GM19043 (cell line): ENCODE results near the gene H2BK1.

Experiments
- ATAC-seq: cut with Tn5 transposase; IDR thresholded peaks from one replicate; pipeline ENCODE4 v1.9.1; 2021; ENCODE audit warnings: low read depth; ENCODE audit not compliant: unreplicated experiment

H2BK1 gene

DNA sequence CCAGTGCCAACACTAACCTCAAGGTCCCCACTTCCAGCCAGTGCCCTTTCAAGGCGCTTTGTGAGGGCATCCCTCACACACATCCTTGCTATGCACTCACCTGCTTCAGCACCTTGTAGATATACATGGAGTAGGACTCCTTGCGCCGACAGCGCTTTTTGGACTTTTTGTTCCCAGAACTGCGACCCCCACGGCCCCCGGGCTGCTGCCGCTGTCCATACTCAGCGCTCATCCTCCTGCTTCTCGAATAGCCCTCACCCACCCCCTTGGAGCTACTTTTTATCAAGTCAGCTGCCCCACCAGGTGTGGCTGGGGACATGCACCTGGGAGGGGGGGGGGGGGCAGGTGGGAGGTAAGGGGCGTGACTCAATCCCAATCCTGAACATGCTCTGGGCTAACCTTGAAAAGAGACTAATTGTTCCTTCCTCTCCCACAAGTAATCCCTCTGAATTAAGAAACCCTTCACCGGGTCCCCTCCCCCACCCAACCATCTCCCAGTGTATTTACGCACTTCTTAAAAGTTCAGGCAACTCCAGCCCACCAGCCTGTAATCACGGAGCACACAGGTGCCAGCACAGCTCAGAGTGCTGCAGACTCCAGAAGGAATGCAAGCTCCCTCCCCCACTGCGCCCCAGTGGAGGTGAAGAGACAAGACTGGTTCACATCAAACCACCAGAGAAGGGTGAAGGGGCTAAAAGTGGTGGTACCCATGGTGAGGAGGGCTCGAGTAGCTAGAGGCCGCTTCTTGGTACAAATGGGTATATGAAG, at the start of gene H2BK1:
H2BK1 (minus strand) TSS at position 402 of the 768 bp plus-strand sequence; CDS start at position 232, 170 bp downstream.
- no peak for ATAC-seq

DNA sequence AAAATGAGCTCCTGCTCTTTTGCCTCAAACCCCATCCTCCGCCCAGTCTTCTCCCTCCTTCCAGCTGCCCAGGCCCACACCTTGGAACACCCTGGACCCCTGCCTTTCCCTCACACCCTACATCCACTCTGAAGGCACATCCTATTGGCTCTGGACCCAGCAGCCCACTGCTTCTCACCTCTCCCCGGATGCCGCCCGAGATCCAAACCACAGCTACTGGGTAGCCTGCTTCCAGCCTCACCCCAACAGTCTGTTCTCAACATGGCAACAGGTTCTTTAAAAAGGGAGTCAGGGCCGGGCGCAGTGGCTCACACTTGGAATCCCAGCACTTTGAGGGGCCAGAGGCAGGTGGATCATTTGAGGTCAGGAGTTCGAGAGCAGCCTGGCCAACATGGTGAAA, 47.7 kb upstream of the H2BK1 start:
- no peak for ATAC-seq

DNA sequence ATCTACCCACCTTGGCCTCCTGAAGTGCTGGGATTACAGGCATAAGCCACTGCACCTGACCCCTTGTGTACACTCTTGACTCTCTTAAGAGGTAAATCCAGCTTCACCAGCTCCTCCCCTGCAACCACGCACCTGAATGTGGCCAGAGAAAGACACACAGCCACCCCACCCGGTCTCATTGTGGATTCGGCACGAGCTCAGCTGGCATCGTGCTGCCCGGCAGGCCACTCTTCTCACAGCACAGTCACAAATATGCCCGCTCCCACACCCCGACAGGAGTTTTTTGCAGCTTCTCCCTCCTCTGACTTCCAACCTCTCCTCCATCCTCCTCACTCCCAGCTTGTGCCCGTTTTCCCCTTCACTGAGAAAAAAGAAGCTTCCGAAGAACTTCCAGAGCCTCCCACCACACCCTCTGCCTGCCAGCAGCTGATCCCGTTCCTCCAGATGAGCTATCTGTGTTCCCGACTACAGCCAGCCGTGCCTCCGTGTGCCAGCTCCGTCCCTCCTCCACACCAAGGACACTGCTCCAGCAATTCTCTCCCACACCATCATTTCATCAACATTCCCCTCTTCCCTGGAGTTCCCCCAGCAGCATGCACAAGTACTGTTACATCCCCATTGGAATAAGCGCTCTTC, 46.2 kb upstream of the H2BK1 start:
- no peak for ATAC-seq

DNA sequence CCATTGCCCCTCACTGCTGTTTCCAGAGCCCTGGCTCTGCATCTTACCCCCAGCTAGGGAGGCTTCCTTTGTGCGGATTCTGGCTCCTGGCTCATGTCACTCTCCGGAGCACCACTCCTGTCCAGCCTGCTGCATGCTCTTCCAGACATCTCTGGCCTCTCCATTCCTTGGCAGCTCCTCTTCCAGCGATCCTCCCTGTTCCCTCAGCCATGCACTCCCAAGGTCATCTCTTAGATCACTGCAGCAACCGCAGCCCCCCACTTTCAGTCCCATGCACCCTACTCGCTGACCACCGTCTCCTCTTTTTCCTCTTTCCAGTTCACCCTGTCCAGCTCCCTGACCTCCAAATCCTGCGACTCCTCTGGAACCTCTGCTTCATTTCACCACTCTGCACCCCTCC, 45.1 kb upstream of the H2BK1 start:
- ATAC-seq = no peak

DNA sequence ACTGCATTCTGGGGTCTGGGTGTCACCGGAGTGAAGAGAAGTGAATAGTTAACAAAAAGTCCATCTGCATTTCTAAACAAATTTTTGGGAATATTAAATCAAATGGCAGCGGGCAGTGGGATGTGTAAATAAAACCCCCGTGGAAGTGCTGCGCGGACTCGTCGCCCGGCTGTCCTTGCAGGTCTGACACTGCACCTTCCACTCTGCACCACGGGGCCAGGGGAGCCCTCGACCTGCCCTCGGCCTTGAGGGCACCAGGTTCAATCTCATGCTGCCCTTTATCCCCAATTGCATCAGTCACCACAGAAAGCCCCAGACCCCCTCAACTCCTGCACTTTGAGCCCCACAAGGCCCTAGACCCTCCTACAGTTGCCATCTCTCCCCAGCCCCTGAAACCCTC, 44.6 kb upstream of the H2BK1 start:
- no peak for ATAC-seq

DNA sequence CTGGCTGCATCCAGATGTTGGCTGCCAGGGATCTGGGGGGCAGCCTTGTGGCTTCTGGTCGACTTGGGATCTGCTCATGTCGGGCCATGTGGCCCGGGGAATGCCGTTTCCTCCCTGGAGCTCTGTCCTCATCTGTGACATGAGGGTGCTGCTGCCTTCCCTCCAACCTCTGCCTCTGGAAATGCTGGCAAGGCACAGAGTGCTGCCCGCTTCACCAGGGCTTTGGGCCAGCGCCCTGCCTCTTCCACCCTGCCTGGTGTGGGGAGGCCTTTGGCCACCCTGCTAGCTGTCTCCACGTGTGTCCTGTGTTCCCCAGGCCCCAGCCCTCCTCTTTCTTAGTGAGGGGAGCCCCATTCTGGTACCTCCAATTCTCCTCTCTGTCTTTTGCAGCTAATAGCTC, 44.0 kb upstream of the H2BK1 start:
- ATAC-seq = no peak

DNA sequence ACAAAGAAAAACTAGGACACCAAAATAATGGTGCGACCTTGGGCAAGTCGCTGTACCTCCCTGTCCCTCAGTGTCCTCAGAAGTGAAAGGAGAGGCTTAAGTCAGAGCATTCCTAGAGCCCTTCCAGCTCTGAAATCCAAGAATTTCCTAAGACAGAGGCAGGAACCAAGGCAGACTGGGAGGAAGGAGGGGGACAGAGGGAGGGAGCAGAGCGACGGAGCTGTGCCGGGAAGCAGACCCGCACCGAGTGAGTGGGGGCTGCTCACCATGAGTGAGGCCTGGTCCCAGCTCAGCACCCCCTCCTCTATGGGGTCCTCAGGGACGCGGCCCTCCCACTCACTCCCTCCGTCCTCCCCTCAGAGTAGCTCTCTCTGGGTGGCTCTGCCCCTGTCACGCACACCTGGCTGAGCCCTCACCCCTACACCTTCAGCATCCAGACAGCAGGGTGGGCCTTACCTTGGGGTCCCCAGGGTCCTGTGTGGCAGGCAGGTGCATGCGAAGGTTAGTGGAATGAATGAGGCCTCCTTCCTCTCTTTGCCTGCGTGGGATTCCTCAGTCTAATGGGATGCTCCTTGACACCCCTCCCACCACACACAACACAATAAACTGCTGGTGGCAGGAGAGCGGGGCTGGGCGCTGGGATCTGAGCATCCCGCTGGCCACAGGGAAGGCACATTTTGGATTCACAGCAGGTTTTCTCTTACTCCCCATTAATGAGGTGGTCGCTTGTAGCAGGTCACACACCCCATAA, 42.8 kb upstream of the H2BK1 start:
- no peak for ATAC-seq

DNA sequence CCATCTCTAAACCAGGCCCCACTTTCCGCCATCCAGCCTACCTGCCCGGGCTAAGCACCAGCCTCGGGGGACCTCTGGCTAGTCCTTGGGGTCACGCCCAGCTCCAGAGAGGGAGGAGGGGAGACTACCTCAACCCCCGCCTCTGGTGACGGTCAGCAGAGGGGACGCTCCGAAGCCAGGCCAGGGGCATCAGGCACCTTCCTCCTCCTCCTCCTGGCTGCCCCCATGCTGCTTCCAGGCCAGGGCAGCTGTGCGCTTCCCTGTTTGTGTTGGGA, 42.2 kb upstream of the H2BK1 start:
- ATAC-seq = no peak

DNA sequence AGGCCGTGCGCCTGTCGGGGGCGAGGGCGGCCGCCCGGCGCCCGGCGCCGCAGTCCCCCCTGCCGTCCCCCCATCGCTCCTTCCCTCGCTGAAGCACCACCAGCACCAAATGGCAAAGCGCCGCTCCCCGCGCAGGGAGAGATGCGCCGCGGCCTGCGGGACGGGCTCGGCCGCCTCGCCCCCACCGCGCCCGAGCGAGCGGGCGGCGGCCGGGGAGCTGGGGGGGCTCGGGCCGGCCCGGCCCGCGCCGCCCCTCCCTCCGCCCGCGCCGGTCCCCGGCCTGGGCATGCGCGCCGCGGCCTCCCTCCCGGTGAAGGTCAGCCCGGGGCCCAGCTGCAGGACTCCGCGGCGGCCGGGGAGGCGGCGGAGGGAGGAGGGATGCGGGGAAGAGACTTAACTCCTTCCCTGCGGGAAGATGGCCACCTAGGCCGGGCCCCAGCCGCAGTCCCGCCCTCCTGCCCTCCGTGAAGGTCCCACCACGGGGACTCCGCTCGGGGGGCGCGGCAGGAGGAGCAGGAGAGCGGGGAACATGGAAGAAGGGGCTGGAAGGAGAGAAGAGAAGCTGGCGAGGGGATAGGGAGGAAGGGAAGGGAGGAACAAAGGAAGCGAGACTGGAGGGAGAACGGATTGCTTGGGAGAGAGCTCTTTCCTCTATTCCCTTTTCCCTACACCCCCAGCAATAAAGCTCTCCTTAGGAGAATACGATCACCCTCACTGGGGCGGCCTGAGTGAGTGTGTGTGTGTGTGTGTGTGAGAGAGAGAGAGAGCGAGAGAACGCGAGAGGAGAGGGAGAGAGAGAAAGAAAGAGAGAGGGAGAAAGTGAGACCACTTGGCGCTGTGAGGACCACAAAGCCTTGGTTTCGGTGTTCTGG, 41.6 kb upstream of the H2BK1 start:
- no peak for ATAC-seq

DNA sequence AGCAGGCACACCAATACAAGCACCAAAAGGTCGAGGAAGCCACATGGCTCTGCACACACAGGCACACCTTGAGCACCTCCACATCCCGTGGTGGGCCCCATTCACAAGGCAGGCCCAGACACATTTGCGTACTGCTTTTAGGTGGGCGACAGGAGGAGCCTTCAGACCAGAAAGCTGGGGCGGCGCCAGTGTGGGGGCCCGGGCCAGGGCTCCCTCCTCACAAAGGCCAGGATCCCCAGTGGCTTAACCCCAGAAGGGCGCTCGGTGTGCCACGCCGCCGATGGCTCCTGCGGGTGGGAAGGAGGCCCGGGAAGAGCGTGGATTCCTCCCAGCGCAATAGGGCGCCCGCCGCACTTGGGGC, 41.0 kb upstream of the H2BK1 start:
- no peak for ATAC-seq

DNA sequence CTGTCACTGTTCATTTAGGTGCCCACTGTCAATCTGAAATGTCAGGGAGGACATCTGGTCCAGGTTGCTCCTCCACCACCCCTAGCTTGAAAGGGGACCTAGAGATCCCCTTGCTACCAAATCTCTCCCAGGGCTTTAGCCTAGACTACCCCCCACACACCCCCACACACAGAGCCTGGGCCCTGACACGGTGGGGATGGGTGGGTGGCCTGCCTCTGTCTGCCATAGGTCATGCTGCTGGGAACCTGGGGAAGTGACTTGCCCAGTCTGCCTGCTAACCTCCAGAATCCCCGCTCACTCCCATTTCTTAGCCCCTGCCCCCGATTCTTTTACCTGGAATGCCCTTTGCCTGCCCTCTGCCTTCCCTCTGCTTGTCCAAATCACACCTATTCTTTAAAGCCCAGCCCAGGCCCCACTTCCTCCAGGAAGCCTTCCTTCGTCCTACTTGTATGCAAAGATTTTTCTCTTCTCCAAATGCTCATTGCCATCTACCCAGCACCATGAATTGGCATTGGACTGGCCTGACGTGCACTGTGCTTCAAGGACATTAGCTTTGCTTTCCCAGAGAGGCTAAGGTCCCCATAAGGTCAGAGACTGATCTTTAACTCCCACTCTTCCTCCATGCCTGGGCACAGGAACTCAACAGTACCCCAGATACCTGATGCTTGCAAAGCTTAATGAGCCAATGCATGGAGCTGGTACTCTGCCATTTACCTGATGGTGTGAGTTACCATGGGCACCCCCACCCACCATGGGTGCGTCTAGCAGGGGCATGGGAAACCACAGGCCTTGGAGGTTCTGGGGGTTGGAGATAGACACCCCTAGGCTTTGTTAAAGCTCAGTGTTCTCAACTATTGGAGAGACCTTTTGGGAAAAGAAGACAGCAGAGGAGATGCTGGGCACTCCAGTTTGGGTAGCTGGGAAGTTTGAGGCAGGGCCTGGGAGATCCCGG, 40.2 kb upstream of the H2BK1 start:
- no peak for ATAC-seq

DNA sequence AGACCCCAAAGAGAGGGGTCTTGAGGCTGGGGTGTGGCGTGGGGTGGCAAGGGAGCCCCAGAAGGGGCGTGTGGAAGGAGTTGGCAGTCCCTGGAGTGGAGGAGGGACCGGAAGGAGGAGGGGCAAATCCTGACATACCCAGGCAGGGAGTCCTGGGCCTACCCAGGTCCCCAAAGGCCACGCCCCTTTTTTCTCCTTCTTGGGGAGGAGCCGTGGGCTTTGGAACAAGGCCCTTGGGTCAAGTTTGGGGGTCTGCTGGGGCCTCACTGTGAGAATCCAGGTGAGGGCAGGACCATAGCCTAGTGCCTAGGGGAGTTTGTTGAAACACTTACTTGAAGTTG, 39.4 kb upstream of the H2BK1 start:
- no peak for ATAC-seq

DNA sequence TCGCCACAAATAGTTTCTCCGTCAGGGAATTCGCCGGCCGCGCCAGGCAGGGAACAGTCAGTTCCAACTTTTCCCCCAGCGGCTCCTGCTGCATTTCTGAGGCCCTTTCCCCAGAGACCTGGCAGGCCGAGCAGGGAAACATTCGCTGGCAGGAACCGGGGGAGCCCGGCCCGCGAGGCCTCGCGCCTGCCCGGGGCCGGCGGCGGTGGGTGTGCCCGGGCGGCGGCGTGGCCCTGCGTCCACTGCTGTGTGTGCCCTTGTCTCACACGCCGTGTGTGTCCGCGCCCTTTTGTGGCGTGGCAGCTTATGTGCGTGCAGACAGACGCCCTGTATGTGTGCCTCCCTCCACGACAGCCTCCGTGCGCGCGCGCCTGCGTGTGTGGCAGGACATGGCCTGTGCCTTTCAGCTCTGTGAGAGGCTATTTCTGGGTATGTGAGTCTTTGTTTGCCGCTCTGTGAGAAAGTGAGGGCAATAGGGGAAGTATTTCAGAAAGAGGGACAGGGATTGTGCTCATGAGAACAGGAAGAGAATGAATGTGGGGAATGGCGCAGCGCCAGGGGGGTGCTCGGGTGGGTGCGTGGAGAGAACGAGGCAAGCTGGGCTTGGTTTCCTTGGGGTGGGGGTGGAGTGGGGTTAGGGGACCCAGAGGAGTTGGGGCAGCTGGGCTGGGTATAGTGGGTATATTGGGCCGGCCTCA, 38.9 kb upstream of the H2BK1 start:
- ATAC-seq = no peak

DNA sequence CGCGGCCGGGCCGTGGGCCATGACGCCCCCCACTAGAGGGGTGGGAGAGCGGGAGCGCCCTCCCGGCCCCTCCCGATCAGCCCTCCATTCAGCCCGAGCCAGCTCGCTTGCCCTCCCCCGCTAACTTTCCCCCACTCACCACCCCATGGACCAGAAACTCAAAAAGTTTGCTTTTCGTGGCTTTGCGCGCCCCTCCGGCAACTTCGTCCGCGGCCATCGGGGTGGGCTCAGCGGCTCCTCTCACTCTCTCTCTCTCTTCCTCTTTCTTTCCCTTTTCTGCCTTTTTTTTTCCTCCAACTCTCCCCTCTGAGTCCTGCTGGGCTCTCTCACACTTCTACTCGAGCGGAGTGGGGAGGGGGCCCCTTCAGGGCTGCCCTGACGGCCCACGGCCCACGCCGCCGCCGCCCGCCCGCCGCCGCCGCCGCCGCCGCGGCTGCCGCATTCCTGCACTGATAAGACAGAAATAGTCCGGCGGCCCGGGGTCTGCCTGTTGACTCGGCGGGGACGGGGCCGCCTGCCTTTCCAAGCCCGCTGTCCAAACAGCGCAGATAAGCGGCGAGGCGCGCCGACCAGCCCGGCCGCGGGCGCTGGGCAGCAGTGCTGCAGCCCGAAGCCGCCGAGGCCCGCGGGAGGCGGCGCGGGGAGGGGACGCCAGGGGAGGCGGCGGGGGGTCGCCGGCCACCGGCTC, 38.2 kb upstream of the H2BK1 start, which contains the start of gene SMARCD3:
SMARCD3 (minus strand) TSS at position 349 of the 688 bp plus-strand sequence; CDS start at position 217, 132 bp downstream.
- ATAC-seq = no peak

DNA sequence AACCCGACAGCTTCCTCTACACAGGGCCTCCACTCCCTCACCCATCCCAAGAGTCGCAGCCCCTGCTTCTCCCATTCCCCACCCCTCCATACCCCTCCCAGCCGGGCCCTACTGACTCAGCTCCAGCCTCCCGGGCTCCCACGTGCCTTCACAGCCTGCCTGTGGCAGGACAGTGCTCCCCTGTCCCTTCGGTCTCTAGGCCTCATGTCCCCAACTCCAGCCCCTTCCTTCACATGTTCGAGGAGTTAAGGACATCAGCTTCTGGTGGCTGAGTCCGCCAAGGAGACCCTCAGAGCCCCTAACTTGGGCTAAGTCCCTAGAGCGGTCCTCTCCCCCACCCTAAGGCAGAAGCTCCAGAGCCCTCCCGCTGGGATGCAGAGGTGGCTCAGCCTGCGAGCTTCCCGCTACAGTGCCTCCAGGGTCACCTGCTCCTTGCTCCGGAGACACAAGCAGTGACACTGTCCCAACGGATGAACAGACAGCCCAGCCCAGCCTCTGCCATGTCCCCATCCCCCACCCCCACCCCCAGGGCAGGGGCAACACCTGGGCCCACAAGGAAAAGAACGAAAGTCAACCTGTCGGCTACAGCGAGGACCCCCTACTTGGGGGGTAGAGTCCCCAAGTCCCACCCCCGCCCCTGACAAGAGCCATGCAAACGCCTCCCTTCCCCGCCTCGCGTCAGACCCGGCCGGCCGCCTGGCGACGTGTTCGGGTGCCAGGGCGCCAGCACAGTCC, 37.5 kb upstream of the H2BK1 start:
- ATAC-seq = no peak

DNA sequence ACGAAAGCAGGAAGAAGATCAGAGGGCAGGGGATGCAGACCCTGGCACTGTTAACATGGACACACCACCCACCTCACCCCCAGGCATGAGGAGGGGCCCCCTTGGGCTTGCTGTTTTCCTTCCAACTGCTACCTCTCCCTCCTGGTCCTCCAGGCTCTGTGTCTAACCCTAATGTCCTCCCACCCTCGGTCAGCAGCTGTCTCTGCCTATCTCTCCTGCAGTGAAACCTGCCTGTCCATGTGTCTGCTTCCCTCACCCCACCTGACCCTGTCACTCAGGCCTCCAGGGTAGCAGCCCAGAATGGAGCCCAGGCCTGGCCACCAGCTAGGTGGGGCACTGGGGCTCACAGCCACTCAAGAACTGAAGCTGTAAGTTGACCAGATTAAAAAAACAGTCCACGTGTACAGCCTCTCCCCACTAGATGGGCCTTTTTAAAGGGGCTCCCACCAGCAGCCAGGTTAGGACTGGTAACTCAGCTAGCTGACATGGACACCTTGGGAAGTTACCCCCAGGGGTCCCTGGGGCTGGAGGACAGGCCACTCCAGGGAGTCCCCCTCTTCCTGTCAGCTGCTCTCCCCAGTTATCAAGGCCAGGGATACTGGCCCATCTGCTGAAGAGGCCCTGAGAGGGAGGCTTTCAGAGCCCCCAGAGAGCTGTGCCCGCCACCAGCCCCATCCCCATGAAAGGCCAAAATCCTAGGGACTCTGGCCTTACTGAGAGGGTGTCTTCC, 36.7 kb upstream of the H2BK1 start:
- ATAC-seq = no peak

DNA sequence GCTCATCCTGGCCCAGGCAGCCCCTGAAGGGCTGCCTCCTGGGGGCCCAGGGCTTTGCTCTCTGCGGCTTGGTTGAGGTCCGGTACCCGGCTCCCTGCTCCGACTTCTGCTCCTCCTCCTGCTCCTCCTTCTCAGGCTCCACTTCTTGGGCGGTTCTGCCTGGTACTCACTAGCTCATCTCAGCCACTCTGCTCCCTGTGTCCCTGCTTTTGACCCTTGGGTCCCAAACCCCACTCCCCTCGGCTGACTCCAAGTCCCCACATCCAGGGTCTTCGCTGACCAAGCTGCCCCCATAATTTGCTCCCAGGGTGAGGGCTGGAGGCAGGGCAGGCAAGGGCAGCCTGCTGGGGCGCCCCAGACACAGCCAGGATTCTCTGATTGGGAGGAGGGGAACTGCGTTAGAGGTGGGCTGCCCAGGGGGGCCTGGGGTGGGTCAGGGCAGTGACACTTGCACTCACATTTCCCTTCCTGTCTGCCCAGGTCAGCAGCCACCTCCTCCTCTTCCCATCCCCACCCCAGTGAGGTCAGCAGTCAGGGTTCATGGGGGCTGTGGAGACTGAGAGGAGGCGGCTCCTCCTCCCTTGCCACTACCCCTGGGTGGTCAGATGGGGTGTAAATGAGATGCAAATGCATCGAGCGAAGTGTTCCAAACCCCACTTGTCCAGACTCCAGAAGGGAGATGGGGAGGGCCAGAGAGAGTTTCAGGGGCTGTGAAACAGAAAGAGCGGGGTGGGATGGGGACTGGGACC, 36.0 kb upstream of the H2BK1 start:
- no peak for ATAC-seq
